Gastrocnemius medialis (tissue), 4 donors: ENCODE results near the gene CTNNBIP1.

Experiments used
- POLR2A ChIP-seq, 2 donors: fragments of 450-650 bp; IDR thresholded peaks; one replicate each; pipeline ENCODE4 v1.6.1; 2017; ENCODE audit warnings: antibody characterized with exemption in 2 of 2, mild to moderate bottlenecking in 2 of 2, moderate library complexity in 2 of 2
- TF ChIP-seq, protein P1 (sequence below), 5 experiments: fragments of 450-650 bp in 3 of 5; fragments of 200-600 bp in 2 of 5; sonication (generic) in 2 of 5; IDR thresholded peaks in 4 of 5; conservative IDR thresholded peaks in 1 of 5; 1 replicate in 4 of 5; 2 replicates in 1 of 5; pipeline ENCODE4 v1.5.1; 2016 to 2019; ENCODE audit warnings: antibody characterized with exemption in 5 of 5, mild to moderate bottlenecking in 3 of 5, moderate library complexity in 3 of 5

DNA sequence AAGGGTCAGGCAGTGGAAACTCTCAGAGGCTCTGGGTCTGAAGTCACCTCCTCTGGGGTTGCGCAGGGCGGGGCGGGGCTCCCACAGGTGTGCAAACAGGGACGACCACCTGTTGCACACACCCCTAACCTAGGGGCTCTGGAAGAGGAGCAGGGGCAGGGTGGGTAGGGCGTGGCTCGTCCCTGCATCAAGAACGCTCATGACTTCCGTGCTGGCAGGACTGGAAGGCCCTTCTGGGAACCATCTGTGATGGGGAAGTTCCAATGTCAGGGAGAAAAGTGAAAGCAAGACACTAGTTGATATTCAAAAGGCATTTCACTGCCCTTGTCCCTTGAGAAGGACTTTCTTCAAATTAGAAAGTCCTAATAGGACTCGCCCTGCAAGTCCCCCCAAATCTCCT, 64.2 kb downstream of the CTNNBIP1 start:
- no peak for TF ChIP-seq POLR2A (IDR thresholded peaks at IDR 0.05)
- TF ChIP-seq, protein P1, sequence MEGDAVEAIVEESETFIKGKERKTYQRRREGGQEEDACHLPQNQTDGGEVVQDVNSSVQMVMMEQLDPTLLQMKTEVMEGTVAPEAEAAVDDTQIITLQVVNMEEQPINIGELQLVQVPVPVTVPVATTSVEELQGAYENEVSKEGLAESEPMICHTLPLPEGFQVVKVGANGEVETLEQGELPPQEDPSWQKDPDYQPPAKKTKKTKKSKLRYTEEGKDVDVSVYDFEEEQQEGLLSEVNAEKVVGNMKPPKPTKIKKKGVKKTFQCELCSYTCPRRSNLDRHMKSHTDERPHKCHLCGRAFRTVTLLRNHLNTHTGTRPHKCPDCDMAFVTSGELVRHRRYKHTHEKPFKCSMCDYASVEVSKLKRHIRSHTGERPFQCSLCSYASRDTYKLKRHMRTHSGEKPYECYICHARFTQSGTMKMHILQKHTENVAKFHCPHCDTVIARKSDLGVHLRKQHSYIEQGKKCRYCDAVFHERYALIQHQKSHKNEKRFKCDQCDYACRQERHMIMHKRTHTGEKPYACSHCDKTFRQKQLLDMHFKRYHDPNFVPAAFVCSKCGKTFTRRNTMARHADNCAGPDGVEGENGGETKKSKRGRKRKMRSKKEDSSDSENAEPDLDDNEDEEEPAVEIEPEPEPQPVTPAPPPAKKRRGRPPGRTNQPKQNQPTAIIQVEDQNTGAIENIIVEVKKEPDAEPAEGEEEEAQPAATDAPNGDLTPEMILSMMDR (IDR thresholded peaks at IDR 0.05 in 4 of 5, conservative IDR thresholded peaks at IDR 0.05 in 1 of 5): no peak
